KG1 (cell line): ENCODE data around the gene ZFP37.
"Not testable (repeated sequence)": the region's sequence is repeated elsewhere in the genome, so short reads cannot be mapped to it uniquely, and the experiment has no call there.

Source experiments
- DNase-seq: peaks from one replicate; lab custom pipeline; 2025; lab: John Stamatoyannopoulos, UW

ZFP37 gene

GRCh38 chr9:113056191-113057106, at the start of gene ZFP37:
TSS of gene ZFP37 (minus strand) at chr9:113056724. CDS start at chr9:113056688, 36 bp downstream.
- peak; percentile 48 for DNase-seq

- not testable (repeated sequence) for DNase-seq
These were observed 48.8 kb upstream of the ZFP37 start for GRCh38 chr9:113105345-113105744.

- DNase-seq = no peak
These were observed 39.0 kb upstream of the ZFP37 start for GRCh38 chr9:113095561-113095960.

- not testable (repeated sequence) for DNase-seq
These were observed 33.4 kb upstream of the ZFP37 start for GRCh38 chr9:113089924-113090323.

GRCh38 chr9:113089143-113089505, 32.6 kb upstream of the ZFP37 start:
- not testable (repeated sequence) for DNase-seq

- not testable (repeated sequence) for DNase-seq
These were observed 32.1 kb upstream of the ZFP37 start for GRCh38 chr9:113088456-113089142.

- not testable (repeated sequence) for DNase-seq
These were observed 6.4 kb upstream of the ZFP37 start for GRCh38 chr9:113062932-113063310.

- not testable (repeated sequence) for DNase-seq
These were observed 5.9 kb upstream of the ZFP37 start for GRCh38 chr9:113062256-113062931.

GRCh38 chr9:113061072-113061850, 4.7 kb upstream of the ZFP37 start:
- not testable (repeated sequence) for DNase-seq

GRCh38 chr9:113059581-113060284, 3.2 kb upstream of the ZFP37 start:
- DNase-seq = not testable (repeated sequence)

- no peak for DNase-seq
These were observed 669 bp upstream of the ZFP37 start for GRCh38 chr9:113057193-113057592.

- DNase-seq = no peak
These were observed 13.5 kb downstream of the ZFP37 start for GRCh38 chr9:113042884-113043657.

GRCh38 chr9:113026200-113026599, 30.3 kb downstream of the ZFP37 start:
- DNase-seq = no peak

- no peak for DNase-seq
These were observed 38.3 kb downstream of the ZFP37 start for GRCh38 chr9:113018247-113018646.

- no peak for DNase-seq
These were observed 44.0 kb downstream of the ZFP37 start for GRCh38 chr9:113012492-113012891.

GRCh38 chr9:113011911-113012381, 44.6 kb downstream of the ZFP37 start, which contains the start of gene ZNF883:
TSS of gene ZNF883 (minus strand) at chr9:113012192.
- DNase-seq = no peak

- no peak for DNase-seq
These were observed 50.7 kb downstream of the ZFP37 start for GRCh38 chr9:113005777-113006176.

- DNase-seq = no peak
These were observed 59.1 kb downstream of the ZFP37 start for GRCh38 chr9:112997236-112997941.
